Neural progenitor cell (in vitro differentiated cells): Measurements from ENCODE around the gene NCKAP5. TPM values are rescaled to one million over a fixed set of nuclear protein-coding genes. Genes with fewer than 3 reads are reported as not detected.

Source experiments
- DNase-seq: peaks from one replicate; pipeline ENCODE4 v3.0.0-alpha.2; 2016; ENCODE audit warnings: low spot score
- H2AFZ ChIP-seq: fragments of 200-600 bp; sonication (generic); replicated peaks from 2 replicates; pipeline ENCODE4 v1.6.1; 2016; ENCODE audit warnings: antibody characterized with exemption
- H3F3A ChIP-seq: fragments of 200-600 bp; sonication (generic); 2 replicates; pipeline ENCODE4 v1.6.1; 2016; ENCODE audit warnings: antibody characterized with exemption, low read depth
- H3K27ac ChIP-seq: fragments of 200-600 bp; sonication (generic); 2 replicates; pipeline ENCODE4 v1.5.1; 2016; ENCODE audit warnings: mild to moderate bottlenecking
- H3K27me3 ChIP-seq: fragments of 200-600 bp; sonication (generic); 2 replicates; pipeline ENCODE4 v1.6.1; 2016; ENCODE audit warnings: mild to moderate bottlenecking, moderate library complexity
- H3K36me3 ChIP-seq: fragments of 200-600 bp; sonication (generic); 2 replicates; pipeline ENCODE4 v1.5.1; 2016
- H3K4me1 ChIP-seq: fragments of 200-600 bp; sonication (generic); 2 replicates; pipeline ENCODE4 v1.6.1; 2016; ENCODE audit warnings: mixed run types
- H3K4me2 ChIP-seq: fragments of 200-600 bp; sonication (generic); 2 replicates; pipeline ENCODE4 v1.6.1; 2016
- H3K4me3 ChIP-seq: fragments of 200-600 bp; sonication (generic); 2 replicates; pipeline ENCODE4 v1.5.1; 2016
- H3K79me2 ChIP-seq: fragments of 200-600 bp; sonication (generic); 2 replicates; pipeline ENCODE4 v1.6.1; 2016; ENCODE audit warnings: low read depth
- H3K9ac ChIP-seq: fragments of 200-600 bp; sonication (generic); 2 replicates; pipeline ENCODE4 v1.6.1; 2016
- H3K9me3 ChIP-seq: fragments of 200-600 bp; sonication (generic); 2 replicates; pipeline ENCODE4 v1.5.1; 2016; ENCODE audit warnings: low read depth
- H4K20me1 ChIP-seq: fragments of 200-600 bp; sonication (generic); 2 replicates; pipeline ENCODE4 v1.6.1; 2016; ENCODE audit warnings: low read depth
- H3K27ac Mint-ChIP-seq: 3 replicates; pipeline ENCODE4 v1.8.0; 2021; ENCODE audit warnings: mixed read lengths
- H3K27me3 Mint-ChIP-seq: 2 replicates; pipeline ENCODE4 v1.8.0; 2022; ENCODE audit warnings: low read depth, mild to moderate bottlenecking, inconsistent platforms, moderate library complexity, mixed read lengths; ENCODE audit not compliant: insufficient read depth
- H3K36me3 Mint-ChIP-seq: 3 replicates; pipeline ENCODE4 v1.8.0; 2021; ENCODE audit warnings: mixed read lengths
- H3K4me1 Mint-ChIP-seq: 3 replicates; pipeline ENCODE4 v1.8.0; 2021; ENCODE audit warnings: mixed read lengths
- H3K4me3 Mint-ChIP-seq: 3 replicates; pipeline ENCODE4 v1.8.0; 2021; ENCODE audit warnings: mild to moderate bottlenecking, moderate library complexity, mixed read lengths
- H3K9me3 Mint-ChIP-seq: 3 replicates; pipeline ENCODE4 v1.8.0; 2020; ENCODE audit warnings: mixed read lengths
- CTCF ChIP-seq: fragments of 200-600 bp; sonication (generic); IDR thresholded peaks from 2 replicates; pipeline ENCODE4 v1.5.1; 2017; ENCODE audit warnings: antibody characterized with exemption, mild to moderate bottlenecking
- EZH2 ChIP-seq: fragments of 200-600 bp; sonication (generic); IDR thresholded peaks from 2 replicates; pipeline ENCODE4 v1.6.1; 2017; ENCODE audit warnings: antibody characterized with exemption, mild to moderate bottlenecking, moderate library complexity
- EZH2phosphoT487 ChIP-seq: fragments of 200-600 bp; sonication (generic); IDR thresholded peaks from 2 replicates; pipeline ENCODE4 v1.6.1; 2017; ENCODE audit warnings: antibody characterized with exemption
- total RNA-seq: library from RNA; depleted of rRNA; stranded (reverse); fragments of >200 nt; gene quantifications from 2 replicates; pipeline ENCODE4 v1.2.3, GENCODE V29; 2015; ENCODE audit warnings: low replicate concordance

The NCKAP5 gene
- total RNA-seq, 1 donor from 2014 or later, result 0.47 TPM

- Histone ChIP-seq H3K27ac (no peak overlapping the region), H3K4me1 (no peaks in the 10 kb centered on the region), H3K4me3 (no peak overlapping the region), H3K9ac (no peak overlapping the region), H3K79me2 (no peaks in the 10 kb centered on the region), H3K4me2 (no peak overlapping the region), H3K36me3 (no peaks in the 10 kb centered on the region), H3F3A (no peaks in the 10 kb centered on the region), H3K27me3 (no peaks in the 10 kb centered on the region), H4K20me1 (no peaks in the 10 kb centered on the region), H2AFZ (peak overlapping the region; percentile 17), H3K9me3 (no peaks in the 10 kb centered on the region)
- DNase-seq, result no peak
- Mint-ChIP-seq H3K4me3 (no peak overlapping the region), H3K27ac (no peak overlapping the region), H3K4me1 (peaks cover 3% of the 10 kb centered on the region), H3K36me3 (peaks cover 23% of the 10 kb centered on the region), H3K27me3 (no peaks in the 10 kb centered on the region), H3K9me3 (peaks cover 2% of the 10 kb centered on the region)
- TF ChIP-seq EZH2, result no peak
- no peak for TF ChIP-seq CTCF
- no peak for TF ChIP-seq EZH2phosphoT487
Measured at GRCh38 chr2:132780651-132781050, 787.6 kb downstream of the NCKAP5 start.

- Mint-ChIP-seq H3K27ac (no peak overlapping the region), H3K4me1 (peaks cover 3% of the 10 kb centered on the region)
- H3K27me3 ChIP-seq, result no peaks in the 10 kb centered on the region
Measured at GRCh38 chr2:132779206-132779721, 789.0 kb downstream of the NCKAP5 start.

GRCh38 chr2:132776287-132776686 lies 792.0 kb downstream of the NCKAP5 start:
- Histone ChIP-seq H3K9ac (no peak overlapping the region), H3K27me3 (no peaks in the 10 kb centered on the region), H3K79me2 (no peaks in the 10 kb centered on the region), H4K20me1 (no peaks in the 10 kb centered on the region), H2AFZ (no peak overlapping the region), H3F3A (no peaks in the 10 kb centered on the region), H3K4me3 (no peak overlapping the region), H3K27ac (no peak overlapping the region), H3K9me3 (no peaks in the 10 kb centered on the region), H3K4me1 (no peaks in the 10 kb centered on the region), H3K36me3 (no peaks in the 10 kb centered on the region), H3K4me2 (no peak overlapping the region)
- H3K4me3 Mint-ChIP-seq, result no peak overlapping the region
- H3K27ac Mint-ChIP-seq, result no peak overlapping the region
- no peaks in the 10 kb centered on the region for H3K9me3 Mint-ChIP-seq
- no peaks in the 10 kb centered on the region for H3K4me1 Mint-ChIP-seq
- H3K27me3 Mint-ChIP-seq, result no peaks in the 10 kb centered on the region
- no peak for TF ChIP-seq EZH2
- TF ChIP-seq EZH2phosphoT487, result no peak
- TF ChIP-seq CTCF, result no peak
- no peak for DNase-seq
- H3K36me3 Mint-ChIP-seq, result peaks cover 8% of the 10 kb centered on the region

More at GRCh38 chr2:132779206-132779721, 789.0 kb downstream of the NCKAP5 start:
- Histone ChIP-seq H3K9me3 (no peaks in the 10 kb centered on the region), H3K9ac (no peak overlapping the region), H2AFZ (no peak overlapping the region), H4K20me1 (no peaks in the 10 kb centered on the region), H3F3A (no peaks in the 10 kb centered on the region), H3K36me3 (no peaks in the 10 kb centered on the region), H3K4me2 (no peak overlapping the region), H3K4me1 (no peaks in the 10 kb centered on the region), H3K4me3 (no peak overlapping the region), H3K27ac (no peak overlapping the region), H3K79me2 (no peaks in the 10 kb centered on the region)
- Mint-ChIP-seq H3K4me3 (no peak overlapping the region), H3K9me3 (peaks cover 2% of the 10 kb centered on the region), H3K36me3 (peaks cover 16% of the 10 kb centered on the region), H3K27me3 (no peaks in the 10 kb centered on the region)
- TF ChIP-seq CTCF (no peak), EZH2phosphoT487 (no peak), EZH2 (no peak)
- no peak for DNase-seq
